Chondrocyte (in vitro differentiated cells): Measurements from ENCODE around the gene DNMT1. TPM values are rescaled to one million over a fixed set of nuclear protein-coding genes. Genes with fewer than 3 reads are reported as not detected.
"Not testable (repeated sequence)": the region's sequence is repeated elsewhere in the genome, so short reads cannot be mapped to it uniquely, and the experiment has no call there.

Source experiments
- DNase-seq: peaks from one replicate; pipeline ENCODE4 v3.0.0; 2021; ENCODE audit warnings: mixed read lengths, low spot score
- H3K27ac Mint-ChIP-seq: one replicate; pipeline ENCODE4 v1.8.0; 2021; ENCODE audit warnings: mild to moderate bottlenecking, moderate library complexity, mixed read lengths; ENCODE audit not compliant: unreplicated experiment
- H3K27me3 Mint-ChIP-seq: 2 replicates; pipeline ENCODE4 v1.8.0; 2021; ENCODE audit warnings: low read depth, mixed read lengths
- H3K36me3 Mint-ChIP-seq: 2 replicates; pipeline ENCODE4 v1.8.0; 2021; ENCODE audit warnings: low read depth, mixed read lengths
- H3K4me1 Mint-ChIP-seq: 2 replicates; pipeline ENCODE4 v1.8.0; 2021; ENCODE audit warnings: low read depth, mild to moderate bottlenecking, mixed read lengths
- H3K4me3 Mint-ChIP-seq: one replicate; pipeline ENCODE4 v1.8.0; 2021; ENCODE audit warnings: mild to moderate bottlenecking, moderate library complexity, mixed read lengths; ENCODE audit not compliant: unreplicated experiment
- H3K9me3 Mint-ChIP-seq: 2 replicates; pipeline ENCODE4 v1.8.0; 2021; ENCODE audit warnings: low read depth, mixed read lengths
- CTCF ChIP-seq: fragments of 200-600 bp; sonication (generic); IDR thresholded peaks from 2 replicates; pipeline ENCODE4 v1.5.0; 2021; ENCODE audit warnings: antibody characterized with exemption, mild to moderate bottlenecking, moderate library complexity
- total RNA-seq: library from RNA; stranded (reverse); gene quantifications from 3 replicates; pipeline ENCODE4 v1.2.1, GENCODE V29; 2021

The DNMT1 gene
- total RNA-seq, 1 donor from 2014 or later, result 47.8 TPM

- no peak overlapping the region for H3K27ac Mint-ChIP-seq
- H3K27me3 Mint-ChIP-seq, result no peaks in the 10 kb centered on the region
- peaks cover 4% of the 10 kb centered on the region for H3K36me3 Mint-ChIP-seq
- H3K4me1 Mint-ChIP-seq, result peaks cover 6% of the 10 kb centered on the region
- no peak for TF ChIP-seq CTCF
- DNase-seq, result no peak
- no peaks in the 10 kb centered on the region for H3K9me3 Mint-ChIP-seq
- H3K4me3 Mint-ChIP-seq, result no peak overlapping the region
Observed at GRCh38 chr19:10183926-10184325, 10.8 kb downstream of the DNMT1 start.

- peaks cover 3% of the 10 kb centered on the region for H3K4me1 Mint-ChIP-seq
- no peak for DNase-seq
- H3K4me3 Mint-ChIP-seq, result no peak overlapping the region
- no peak for TF ChIP-seq CTCF
- H3K9me3 Mint-ChIP-seq, result no peaks in the 10 kb centered on the region
- peaks cover 4% of the 10 kb centered on the region for H3K36me3 Mint-ChIP-seq
- no peaks in the 10 kb centered on the region for H3K27me3 Mint-ChIP-seq
- H3K27ac Mint-ChIP-seq, result no peak overlapping the region
Observed at GRCh38 chr19:10182847-10183246, 11.9 kb downstream of the DNMT1 start.

GRCh38 chr19:10182076-10182475, 12.7 kb downstream of the DNMT1 start:
- no peaks in the 10 kb centered on the region for H3K27me3 Mint-ChIP-seq
- no peak for DNase-seq
- no peak for TF ChIP-seq CTCF
- H3K4me1 Mint-ChIP-seq, result no peaks in the 10 kb centered on the region
- H3K4me3 Mint-ChIP-seq, result no peak overlapping the region
- H3K36me3 Mint-ChIP-seq, result peaks cover 5% of the 10 kb centered on the region
- no peak overlapping the region for H3K27ac Mint-ChIP-seq
- H3K9me3 Mint-ChIP-seq, result no peaks in the 10 kb centered on the region

- no peak for TF ChIP-seq CTCF
- Mint-ChIP-seq H3K36me3 (peaks cover 8% of the 10 kb centered on the region), H3K27ac (no peak overlapping the region), H3K9me3 (no peaks in the 10 kb centered on the region), H3K27me3 (no peaks in the 10 kb centered on the region), H3K4me3 (no peak overlapping the region), H3K4me1 (no peaks in the 10 kb centered on the region)
- no peak for DNase-seq
Observed at GRCh38 chr19:10180459-10180858, 14.3 kb downstream of the DNMT1 start.

- not testable (repeated sequence) for H3K36me3 Mint-ChIP-seq, DNase-seq, H3K27ac Mint-ChIP-seq, H3K27me3 Mint-ChIP-seq, H3K9me3 Mint-ChIP-seq, H3K4me3 Mint-ChIP-seq, H3K4me1 Mint-ChIP-seq
Observed at GRCh38 chr19:10180024-10180423, 14.7 kb downstream of the DNMT1 start.

- no peak overlapping the region for H3K4me3 Mint-ChIP-seq
- no peak for DNase-seq
- no peaks in the 10 kb centered on the region for H3K27me3 Mint-ChIP-seq
Observed at GRCh38 chr19:10173527-10173926, 21.2 kb downstream of the DNMT1 start.

More at GRCh38 chr19:10173527-10173926, 21.2 kb downstream of the DNMT1 start:
- Mint-ChIP-seq H3K27ac (peak overlapping the region; percentile 1), H3K4me1 (no peaks in the 10 kb centered on the region), H3K36me3 (peaks cover 23% of the 10 kb centered on the region), H3K9me3 (no peaks in the 10 kb centered on the region)
- TF ChIP-seq CTCF, result no peak
